GM18858 (cell line): ENCODE data around the gene POPDC3.

Experiments
- ATAC-seq: cut with Tn5 transposase; IDR thresholded peaks from one replicate; pipeline ENCODE4 v1.9.1; 2021; ENCODE audit not compliant: unreplicated experiment

Gene POPDC3

DNA sequence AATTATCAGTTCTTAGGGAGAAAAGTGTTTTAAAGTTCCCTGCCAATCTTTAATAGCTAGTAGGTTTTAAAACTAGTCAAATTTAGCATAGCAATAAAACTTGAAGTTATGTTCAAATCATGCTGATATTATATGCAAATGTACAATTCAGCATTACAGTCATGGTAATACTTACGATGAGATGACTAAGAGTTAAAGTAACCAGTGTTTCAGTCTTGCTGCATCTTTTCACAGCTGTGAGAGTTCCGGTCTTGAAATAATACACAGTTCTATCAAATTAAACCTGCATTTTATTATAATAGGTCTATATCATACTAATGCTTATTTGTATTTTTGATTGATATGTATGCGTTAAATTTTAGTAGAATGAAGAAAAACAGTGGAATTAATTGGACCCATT is 26.1 kb downstream of the POPDC3 start:
- ATAC-seq, result no peak

DNA sequence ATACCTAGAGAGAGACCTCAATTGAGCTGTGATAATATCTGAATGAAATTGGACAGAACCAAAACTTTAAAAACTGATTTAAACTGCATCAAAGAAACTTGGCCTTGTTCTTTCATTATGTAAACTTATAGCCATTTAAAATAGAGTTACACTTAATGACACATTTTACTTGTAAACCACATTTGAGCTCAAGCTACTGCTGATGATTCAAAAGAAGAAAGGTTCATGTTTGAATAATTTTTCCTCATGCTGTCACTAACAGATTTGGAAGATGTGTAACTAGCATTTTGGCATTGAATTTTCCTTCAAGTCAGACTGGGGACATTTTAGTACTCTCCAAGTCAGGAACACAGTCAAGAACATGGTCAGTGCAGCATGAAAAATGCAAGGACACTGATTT is 26.9 kb downstream of the POPDC3 start:
- no peak for ATAC-seq

DNA sequence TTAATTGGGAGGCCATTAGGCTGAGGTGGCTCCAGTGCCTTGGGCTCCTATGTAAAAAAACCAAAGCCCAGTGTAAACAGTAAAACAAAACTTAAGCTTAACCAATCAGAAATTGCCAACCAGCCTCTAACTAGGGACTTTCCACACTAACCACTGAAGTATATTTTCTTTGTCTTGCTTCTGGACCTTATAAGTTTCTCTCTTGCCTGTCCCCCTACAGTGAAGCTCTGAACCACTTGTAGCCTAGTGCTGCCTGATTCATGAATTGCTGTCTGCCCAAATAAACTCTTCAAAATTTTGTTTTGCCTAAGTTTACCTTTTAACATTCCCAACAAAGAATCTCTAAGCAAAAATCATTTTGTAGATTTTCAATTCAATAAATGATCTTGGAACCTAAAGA is 28.2 kb downstream of the POPDC3 start:
- ATAC-seq, result no peak

- ATAC-seq, result no peak
Measured at GRCh38 chr6:105138141-105138540, 41.7 kb downstream of the POPDC3 start.

GRCh38 chr6:105137388-105137787 is 42.4 kb downstream of the POPDC3 start:
- ATAC-seq, result no peak

DNA sequence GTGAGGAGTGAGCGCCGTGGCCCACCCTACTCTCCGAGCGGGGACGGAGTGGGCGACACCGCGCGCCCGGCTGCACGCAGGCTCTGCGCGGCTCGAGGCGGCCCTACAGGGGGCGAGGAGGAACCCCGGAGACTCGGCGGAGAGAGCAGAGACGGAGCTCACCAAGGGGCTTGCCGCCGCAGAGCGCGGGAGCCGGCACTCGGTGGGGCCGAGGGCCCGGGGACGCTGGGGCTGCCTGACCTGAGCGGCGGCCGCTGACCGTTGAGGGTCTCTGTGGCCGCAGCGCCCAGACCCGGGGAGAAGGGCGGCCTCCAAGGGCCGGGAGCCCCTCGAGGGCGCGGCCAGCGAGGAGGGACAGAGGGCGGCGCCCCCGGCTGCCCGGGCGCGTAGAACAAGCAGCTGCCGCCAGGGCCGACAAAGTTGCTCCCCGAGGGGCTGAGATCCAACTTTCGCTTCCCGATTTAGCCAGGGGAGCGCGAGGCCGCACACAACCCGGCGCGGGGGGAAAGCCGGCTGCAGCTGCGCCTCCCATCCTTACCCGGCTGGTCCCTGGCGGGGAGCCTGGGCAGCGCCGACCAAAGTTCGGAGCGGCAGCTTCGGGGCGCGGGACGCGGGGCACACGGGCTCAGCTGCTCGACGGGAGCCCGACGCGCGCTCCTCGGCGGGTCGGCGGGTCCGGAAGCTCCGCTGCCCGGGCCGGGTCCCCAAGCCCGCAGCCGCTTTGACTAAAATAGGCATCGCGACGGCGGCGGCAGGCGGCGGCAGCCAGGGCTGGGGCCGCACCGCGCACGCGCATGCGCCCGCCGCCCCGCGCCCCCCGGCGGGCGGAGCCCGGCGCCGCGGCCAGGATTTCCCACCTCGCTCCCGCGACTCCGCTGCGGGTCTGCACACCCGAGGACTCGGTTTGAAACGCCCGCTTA is 43.1 kb downstream of the POPDC3 start:
- ATAC-seq, result peak; percentile 31

- ATAC-seq, result no peak
Measured at GRCh38 chr6:105135907-105136430, 43.8 kb downstream of the POPDC3 start.

- ATAC-seq, result no peak
Measured at GRCh38 chr6:105135056-105135455, 44.8 kb downstream of the POPDC3 start.

GRCh38 chr6:105122717-105123116 is 57.1 kb downstream of the POPDC3 start:
- ATAC-seq, result no peak

DNA sequence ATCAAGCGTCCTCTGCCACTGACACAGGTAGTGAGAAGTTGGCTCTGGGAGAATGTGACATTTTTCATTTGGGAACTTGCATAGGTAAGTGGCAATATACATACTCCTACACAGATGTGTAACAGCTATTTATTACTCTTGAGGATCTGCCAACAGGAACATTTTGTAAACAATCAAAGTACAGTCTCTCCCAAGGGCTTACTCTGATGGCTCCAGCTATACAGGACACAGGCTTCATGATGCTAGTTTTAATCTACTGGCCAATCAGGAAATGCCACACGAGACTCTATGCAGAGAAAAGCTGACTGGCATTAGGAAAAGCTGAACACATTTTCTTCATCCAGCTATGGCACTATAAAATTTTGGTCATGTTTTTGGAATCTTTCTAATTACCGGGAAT is 57.8 kb downstream of the POPDC3 start:
- ATAC-seq, result no peak

DNA sequence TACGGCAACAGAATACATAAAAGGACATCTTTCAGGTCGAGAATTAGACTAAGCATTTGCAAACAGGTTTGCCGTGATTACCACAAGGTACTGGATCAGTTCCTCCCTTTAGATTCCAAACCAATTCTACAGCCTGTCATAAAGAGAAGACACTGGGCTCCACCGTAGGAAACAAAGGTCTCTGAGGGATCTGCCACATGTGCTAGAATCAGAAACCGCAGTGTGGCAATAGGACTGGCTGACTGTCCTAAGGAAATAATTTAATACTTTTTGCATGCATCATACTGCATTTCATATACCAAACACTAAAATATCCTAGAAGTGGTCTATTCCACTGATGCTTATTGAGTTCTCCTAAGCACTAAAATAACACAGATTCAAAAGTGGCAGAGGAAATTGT is 59.2 kb downstream of the POPDC3 start:
- ATAC-seq, result no peak

GRCh38 chr6:105116150-105116549 is 63.7 kb downstream of the POPDC3 start:
- ATAC-seq, result no peak

DNA sequence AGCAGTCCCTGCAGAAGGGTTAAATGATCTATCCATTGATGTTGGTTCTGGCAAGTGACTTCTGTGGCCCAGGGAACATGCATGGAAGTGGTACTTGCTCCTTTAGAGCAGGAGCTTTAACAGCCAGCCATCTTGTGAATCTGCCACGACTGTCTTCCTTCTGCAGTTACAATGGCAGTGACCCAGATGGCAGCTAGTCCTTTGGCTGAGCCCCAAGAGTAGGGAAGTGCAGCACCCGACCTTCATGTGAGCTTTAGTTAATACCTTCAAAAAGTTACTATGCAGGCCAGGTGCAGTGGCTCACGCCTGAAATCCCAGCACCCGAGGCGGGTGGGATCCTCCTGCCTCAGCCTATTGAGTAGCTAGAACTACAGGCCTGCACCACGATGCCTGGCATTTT is 66.4 kb downstream of the POPDC3 start:
- ATAC-seq, result no peak

DNA sequence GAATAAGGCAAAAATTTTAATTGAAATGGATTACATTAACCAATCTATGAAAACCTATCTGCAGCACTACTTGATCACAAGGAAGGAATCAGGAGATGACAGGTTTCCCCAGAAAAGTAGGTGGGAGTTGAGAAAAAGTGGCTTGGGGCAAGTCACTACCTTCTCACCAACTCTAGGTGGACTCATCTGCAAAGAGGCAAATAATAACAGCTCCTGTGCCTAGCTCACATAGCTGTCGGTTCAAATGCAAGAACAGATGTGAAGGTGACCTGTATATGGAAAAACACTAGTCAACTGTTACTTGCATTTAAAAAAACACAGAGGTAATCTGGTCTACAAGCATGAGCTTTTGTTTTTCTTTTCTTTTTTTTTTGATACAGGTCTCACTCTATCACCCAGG is 67.2 kb downstream of the POPDC3 start:
- ATAC-seq, result no peak

DNA sequence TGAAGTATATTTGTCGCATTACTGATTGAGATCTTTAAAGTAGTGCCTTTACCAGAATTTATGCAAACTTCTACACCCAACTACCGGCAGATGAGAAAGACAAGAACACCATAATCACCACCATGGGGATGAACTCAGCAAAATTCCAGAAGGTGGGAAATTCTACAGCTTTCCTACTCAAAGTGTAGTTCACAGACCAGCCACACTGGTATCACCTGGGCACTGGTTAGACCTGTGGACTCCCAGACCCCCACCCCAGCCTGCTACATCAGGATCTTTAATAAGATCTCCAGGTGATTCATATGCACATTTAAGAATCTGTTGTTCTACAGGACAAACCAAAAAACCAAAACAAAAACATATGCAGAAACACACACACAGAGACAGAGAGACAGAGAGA is 67.9 kb downstream of the POPDC3 start:
- ATAC-seq, result no peak

DNA sequence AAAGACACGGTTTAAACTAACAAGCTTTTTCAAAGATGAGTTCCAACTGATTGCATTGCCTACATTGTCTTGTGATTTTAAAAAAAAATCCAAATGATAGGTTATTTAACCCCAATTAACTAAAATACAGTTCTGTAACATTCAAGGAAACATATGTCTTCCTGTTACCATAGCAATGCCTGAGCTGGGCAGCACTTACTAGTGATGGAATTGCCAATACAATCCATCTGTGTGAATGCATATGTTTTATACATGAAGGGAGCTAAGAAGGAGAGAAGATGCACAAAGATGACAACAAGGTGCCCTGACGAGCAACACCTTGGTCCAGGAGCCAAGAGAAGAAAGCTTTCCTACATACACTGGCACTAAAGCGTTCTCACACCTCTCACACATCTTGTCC is 68.7 kb downstream of the POPDC3 start:
- no peak for ATAC-seq

- ATAC-seq, result no peak
Measured at GRCh38 chr6:105109955-105110895, 69.6 kb downstream of the POPDC3 start.

DNA sequence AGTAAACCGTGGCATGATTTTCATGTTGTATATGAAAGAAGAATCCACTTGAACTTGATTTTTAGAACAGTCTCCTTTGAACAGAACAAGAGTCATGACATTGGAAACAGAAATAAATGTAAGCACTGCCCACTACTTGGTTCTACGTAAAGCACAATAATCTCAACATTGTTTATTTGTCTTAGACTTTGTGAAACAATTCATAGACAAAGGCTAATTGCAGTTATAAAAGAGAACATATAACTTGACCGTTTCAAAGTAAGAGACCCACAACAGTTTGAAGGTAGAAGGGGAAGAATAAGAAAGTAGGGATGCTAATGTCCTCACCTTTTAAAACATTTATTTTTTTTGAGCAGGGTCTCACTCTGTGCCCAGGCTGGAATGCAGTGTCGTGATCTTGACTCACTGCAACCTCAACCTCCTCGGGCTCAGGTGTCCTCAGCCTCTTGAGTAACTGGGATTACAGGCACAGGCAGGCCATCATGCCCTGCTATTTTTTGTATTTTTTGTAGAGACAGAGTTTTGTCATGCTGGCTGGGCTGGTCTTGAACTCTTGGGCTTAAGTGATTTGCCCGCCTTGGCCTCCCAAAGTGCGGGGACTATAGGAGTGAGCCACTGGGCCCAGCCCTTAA is 71.1 kb downstream of the POPDC3 start:
- no peak for ATAC-seq
